GM18870 (cell line): Measurements from ENCODE around the gene RUNX1.
A peak's percentile ranks its signal among the peaks of the same experiment; 100 is the strongest.
"Not testable (repeated sequence)": the region's sequence is repeated elsewhere in the genome, so short reads cannot be mapped to it uniquely, and the experiment has no call there.

Source experiments
- ATAC-seq: cut with Tn5 transposase; IDR thresholded peaks from one replicate; pipeline ENCODE4 v1.9.1; 2021; ENCODE audit warnings: moderate library complexity; ENCODE audit not compliant: unreplicated experiment

The RUNX1 gene

DNA sequence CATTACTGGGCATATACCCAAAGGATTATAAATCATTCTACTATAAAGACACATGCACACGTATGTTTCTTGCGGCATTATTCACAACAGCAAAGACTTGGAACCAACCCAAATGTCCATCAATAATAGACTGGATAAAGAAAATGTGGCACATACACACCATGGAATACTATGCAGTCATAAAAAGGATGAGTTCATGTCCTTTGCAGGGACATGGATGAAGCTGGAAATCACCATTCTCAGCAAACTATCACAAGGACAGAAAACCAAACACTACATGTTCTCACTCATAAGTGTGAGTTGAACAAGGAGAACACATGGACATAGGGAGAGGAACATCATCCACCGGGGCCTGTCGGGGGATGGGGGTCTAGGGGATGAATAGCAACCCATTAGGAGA, 97.2 kb downstream of the RUNX1 start:
- ATAC-seq = not testable (repeated sequence)

- ATAC-seq = no peak
Measured at GRCh38 chr21:34950980-34951379, 98.1 kb downstream of the RUNX1 start.

GRCh38 chr21:34949499-34949898, 99.6 kb downstream of the RUNX1 start:
- ATAC-seq = no peak

DNA sequence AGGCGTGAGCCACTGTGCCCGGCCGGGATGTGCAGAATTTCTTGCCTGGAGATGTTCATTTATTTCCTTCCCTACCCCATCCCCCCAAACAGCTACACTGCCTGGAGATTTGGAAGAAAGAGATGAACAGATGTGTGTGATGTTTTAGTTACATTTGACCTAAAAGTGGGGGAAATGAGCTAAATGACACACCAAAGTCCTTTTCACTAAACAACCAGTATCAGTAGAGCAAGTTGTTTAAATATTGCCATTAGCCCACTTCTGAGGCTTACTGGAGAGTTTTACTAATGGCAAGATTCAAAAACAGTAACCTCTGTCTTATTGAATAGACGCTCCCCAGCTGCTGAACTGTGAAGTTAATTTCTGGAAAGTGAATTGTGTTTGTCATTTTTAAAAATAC, 100.1 kb downstream of the RUNX1 start:
- no peak for ATAC-seq

DNA sequence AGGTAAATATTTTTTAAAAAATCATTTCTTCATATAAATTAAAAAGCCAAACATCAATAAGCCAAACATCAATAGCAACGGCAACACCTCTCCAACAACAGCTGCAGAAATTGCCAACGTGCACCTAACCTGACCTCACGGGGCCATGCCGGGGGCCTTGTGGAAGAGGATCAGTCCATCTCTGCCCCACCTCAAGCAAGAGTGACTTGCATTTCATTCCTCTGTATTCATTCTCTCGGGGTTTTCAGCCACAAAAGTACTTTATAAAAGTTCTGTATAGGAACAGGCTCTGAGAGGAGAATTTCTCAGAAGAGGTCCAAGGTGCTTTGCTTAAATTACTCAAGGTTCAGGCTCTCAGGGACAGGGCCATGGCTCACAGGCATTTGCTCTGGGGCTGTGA, 100.9 kb downstream of the RUNX1 start:
- no peak for ATAC-seq

GRCh38 chr21:34946916-34947534, 102.1 kb downstream of the RUNX1 start:
- no peak for ATAC-seq

- ATAC-seq = no peak
Measured at GRCh38 chr21:34946385-34946840, 102.7 kb downstream of the RUNX1 start.

DNA sequence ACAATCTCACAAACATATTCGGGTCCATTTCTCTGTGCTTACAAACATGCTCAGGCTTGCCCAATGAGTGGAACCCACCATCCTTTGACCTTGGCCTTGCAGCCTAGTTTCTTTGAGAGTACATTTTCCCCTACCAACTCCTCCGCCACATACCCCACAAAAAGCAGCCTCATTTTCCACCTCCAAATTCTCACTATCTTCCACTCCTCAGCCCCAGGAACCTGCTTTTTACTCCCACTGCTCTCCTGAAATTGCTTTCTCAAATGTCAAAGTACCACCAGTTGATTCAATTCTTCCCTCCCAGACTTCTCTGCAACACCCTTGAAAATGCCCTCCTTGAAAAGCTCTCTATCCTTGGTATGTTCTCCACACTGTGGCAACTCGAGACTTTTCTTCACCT, 103.8 kb downstream of the RUNX1 start:
- ATAC-seq = no peak

GRCh38 chr21:34944015-34944755, 104.9 kb downstream of the RUNX1 start:
- ATAC-seq = no peak

GRCh38 chr21:34942911-34943310, 106.2 kb downstream of the RUNX1 start:
- no peak for ATAC-seq

DNA sequence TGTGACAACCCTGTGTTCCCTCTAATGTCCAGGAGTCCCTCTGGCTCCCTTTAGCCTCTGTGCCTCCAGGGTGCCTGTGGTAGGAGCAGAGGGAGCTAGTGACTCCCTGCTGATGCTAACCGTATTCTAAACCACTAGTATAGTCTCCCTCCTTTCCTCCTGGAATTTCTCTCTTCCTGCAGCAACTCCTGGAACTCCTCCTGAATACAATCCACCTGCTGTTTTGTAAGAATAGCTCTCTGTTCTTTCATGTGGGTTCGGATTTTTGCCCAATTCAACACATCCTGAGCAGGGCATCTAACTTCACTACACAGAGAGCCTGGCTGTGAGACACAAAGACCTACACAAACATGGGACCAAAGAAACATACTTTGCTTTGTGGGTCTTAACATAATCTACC, 107.9 kb downstream of the RUNX1 start:
- ATAC-seq = no peak

- ATAC-seq = no peak
Measured at GRCh38 chr21:34939673-34940331, 109.3 kb downstream of the RUNX1 start.

- ATAC-seq = no peak
Measured at GRCh38 chr21:34938089-34938764, 110.9 kb downstream of the RUNX1 start.

- no peak for ATAC-seq
Measured at GRCh38 chr21:34936883-34937563, 112.1 kb downstream of the RUNX1 start.

- ATAC-seq = no peak
Measured at GRCh38 chr21:34936371-34936789, 112.7 kb downstream of the RUNX1 start.

DNA sequence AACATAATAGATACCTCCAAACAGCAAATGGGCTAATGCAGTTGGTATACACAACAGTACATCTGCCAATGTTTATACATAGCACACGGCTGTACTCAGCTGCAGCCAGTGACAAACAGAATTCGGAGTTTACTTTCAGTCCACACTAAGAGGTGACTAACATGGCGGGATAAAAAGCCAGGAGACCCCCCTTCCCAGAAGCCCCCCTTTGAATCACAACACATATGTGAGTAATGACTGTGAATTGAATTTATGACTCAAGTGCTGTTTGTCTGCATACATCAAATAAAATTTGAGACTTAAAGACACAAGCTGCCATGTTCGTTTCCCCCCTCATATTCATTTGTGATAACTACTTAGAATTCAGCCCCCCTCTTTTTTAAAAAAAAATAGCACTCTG, 113.2 kb downstream of the RUNX1 start:
- ATAC-seq = no peak

DNA sequence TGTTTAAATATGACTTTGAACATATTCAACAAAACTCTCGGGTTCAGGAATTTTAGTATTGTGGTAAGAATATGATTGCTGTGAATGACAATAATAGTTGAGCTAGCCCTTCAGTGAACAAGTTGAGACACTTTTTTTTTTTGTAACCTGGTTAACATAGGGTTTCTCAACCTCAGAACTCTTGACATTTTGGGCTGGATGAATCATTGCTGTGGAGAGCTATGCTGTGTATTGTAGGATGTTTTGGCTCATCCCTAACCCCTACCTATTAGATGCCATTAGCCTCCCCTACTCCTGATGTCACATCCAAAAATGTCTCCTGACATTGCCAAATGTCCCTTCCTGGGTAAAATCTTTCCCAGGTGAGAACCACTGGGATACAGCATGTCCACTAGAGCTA, 113.7 kb downstream of the RUNX1 start:
- no peak for ATAC-seq

- ATAC-seq = no peak
Measured at GRCh38 chr21:34934350-34934749, 114.8 kb downstream of the RUNX1 start.

- peak; percentile 68 for ATAC-seq
Measured at GRCh38 chr21:34933609-34934335, 115.3 kb downstream of the RUNX1 start.

DNA sequence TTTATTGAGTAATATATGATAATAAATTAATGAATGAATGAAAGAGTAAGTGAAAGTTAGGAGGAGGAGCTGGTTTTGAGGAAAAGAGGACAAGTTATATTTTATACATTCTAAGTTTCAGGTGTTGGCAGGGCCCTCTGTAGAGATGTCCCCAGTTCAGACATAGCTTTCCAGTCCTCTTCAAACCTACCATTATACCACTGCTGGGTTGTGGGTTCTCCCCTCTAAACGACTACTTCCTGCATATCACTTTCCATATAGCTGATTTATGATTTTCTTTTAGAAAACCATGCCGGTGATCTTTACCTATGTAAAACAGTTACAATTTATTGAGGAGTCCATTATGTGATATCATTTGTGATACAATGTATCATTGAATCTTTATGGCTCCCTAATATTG, 116.9 kb downstream of the RUNX1 start:
- no peak for ATAC-seq
